ENCODE data around the gene CCDC85B.

DNA sequence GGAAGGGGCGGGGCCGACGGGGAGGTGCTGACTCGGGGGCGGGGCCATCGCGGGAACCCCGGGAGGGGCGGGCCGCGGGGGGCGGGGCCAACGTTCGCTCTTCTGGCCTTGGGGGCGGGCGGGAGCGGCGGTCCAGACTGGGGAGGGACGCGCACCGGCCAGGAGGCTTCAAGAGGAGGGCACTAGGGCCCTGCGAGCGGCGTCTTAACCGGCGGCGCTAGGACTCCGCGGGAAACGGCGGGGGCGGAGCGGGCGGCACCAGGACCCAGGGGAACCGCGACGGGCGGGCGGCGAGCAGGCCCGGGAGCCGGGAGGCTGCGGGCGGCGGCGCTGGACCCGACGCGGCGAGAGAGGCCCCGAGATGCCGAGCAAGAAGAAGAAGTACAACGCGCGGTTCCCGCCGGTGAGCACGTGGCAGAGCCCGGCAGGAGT lies 28.7 kb downstream of the CCDC85B start, which contains the start of gene DRAP1:
- TF ChIP-seq, protein P1, sequence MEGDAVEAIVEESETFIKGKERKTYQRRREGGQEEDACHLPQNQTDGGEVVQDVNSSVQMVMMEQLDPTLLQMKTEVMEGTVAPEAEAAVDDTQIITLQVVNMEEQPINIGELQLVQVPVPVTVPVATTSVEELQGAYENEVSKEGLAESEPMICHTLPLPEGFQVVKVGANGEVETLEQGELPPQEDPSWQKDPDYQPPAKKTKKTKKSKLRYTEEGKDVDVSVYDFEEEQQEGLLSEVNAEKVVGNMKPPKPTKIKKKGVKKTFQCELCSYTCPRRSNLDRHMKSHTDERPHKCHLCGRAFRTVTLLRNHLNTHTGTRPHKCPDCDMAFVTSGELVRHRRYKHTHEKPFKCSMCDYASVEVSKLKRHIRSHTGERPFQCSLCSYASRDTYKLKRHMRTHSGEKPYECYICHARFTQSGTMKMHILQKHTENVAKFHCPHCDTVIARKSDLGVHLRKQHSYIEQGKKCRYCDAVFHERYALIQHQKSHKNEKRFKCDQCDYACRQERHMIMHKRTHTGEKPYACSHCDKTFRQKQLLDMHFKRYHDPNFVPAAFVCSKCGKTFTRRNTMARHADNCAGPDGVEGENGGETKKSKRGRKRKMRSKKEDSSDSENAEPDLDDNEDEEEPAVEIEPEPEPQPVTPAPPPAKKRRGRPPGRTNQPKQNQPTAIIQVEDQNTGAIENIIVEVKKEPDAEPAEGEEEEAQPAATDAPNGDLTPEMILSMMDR (IDR thresholded peaks at IDR 0.05; ENCODE audit: low read length), result no peak
- no peak for TF ChIP-seq EZH2 (IDR thresholded peaks at IDR 0.05; ENCODE audit: borderline replicate concordance, low read length)
